Gastrocnemius medialis (tissue), 4 donors: ENCODE data around the gene GRIK1.

Experiments used
- CTCF ChIP-seq, 5 experiments: fragments of 450-650 bp in 3 of 5; fragments of 200-600 bp in 2 of 5; sonication (generic) in 2 of 5; IDR thresholded peaks in 4 of 5; conservative IDR thresholded peaks in 1 of 5; 1 replicate in 4 of 5; 2 replicates in 1 of 5; pipeline ENCODE4 v1.5.1; 2016 to 2019; ENCODE audit warnings: antibody characterized with exemption in 5 of 5, mild to moderate bottlenecking in 3 of 5, moderate library complexity in 3 of 5
- POLR2A ChIP-seq, 2 donors: fragments of 450-650 bp; IDR thresholded peaks; one replicate each; pipeline ENCODE4 v1.6.1; 2017; ENCODE audit warnings: antibody characterized with exemption in 2 of 2, mild to moderate bottlenecking in 2 of 2, moderate library complexity in 2 of 2

- no peak for TF ChIP-seq POLR2A (IDR thresholded peaks at IDR 0.05)
- no peak for TF ChIP-seq CTCF (IDR thresholded peaks at IDR 0.05 in 4 of 5, conservative IDR thresholded peaks at IDR 0.05 in 1 of 5)
These were observed 35.2 kb downstream of the GRIK1 start for GRCh38 chr21:29904359-29905282.
